GM12872 (cell line): Measurements from ENCODE around the gene MPRIP.

Experiments
- CTCF ChIP-seq: IDR thresholded peaks from 3 replicates; pipeline ENCODE4 v1.5.1; 2011; ENCODE audit warnings: low read depth, mild to moderate bottlenecking, low read length, moderate library complexity; ENCODE audit not compliant: insufficient read depth

MPRIP gene

GRCh38 chr17:17165666-17166308, 123.5 kb downstream of the MPRIP start:
- TF ChIP-seq CTCF: no peak

- TF ChIP-seq CTCF: no peak
Measured at GRCh38 chr17:17166446-17166845, 124.2 kb downstream of the MPRIP start.

GRCh38 chr17:17167356-17167755, 125.1 kb downstream of the MPRIP start:
- no peak for TF ChIP-seq CTCF

GRCh38 chr17:17167986-17168385, 125.7 kb downstream of the MPRIP start:
- no peak for TF ChIP-seq CTCF

- TF ChIP-seq CTCF: no peak
Measured at GRCh38 chr17:17168401-17168800, 126.1 kb downstream of the MPRIP start.

GRCh38 chr17:17169396-17169795, 127.1 kb downstream of the MPRIP start:
- no peak for TF ChIP-seq CTCF

GRCh38 chr17:17170346-17170985, 128.2 kb downstream of the MPRIP start:
- TF ChIP-seq CTCF: no peak
